HepG2 (cell line): ENCODE data around the gene CRAT. TPM values are rescaled to one million over a fixed set of nuclear protein-coding genes. Genes with fewer than 3 reads are reported as not detected.
A peak's percentile ranks its signal among the peaks of the same experiment; 100 is the strongest.

ENCODE experiments used
- ARID2 ChIP-seq: sonication (generic); formaldehyde crosslinking; IDR thresholded peaks from 2 replicates; pipeline ENCODE4 v1.8.1; 2022; ENCODE audit warnings: mild to moderate bottlenecking, missing genetic modification reagents, borderline replicate concordance
- ATF2 ChIP-seq: sonication (generic); formaldehyde crosslinking; IDR thresholded peaks from 2 replicates; pipeline ENCODE4 v1.4.0; 2020; ENCODE audit warnings: missing genetic modification reagents
- CHD2 ChIP-seq: IDR thresholded peaks from 2 replicates; pipeline ENCODE4 v1.6.1; 2011; ENCODE audit warnings: low read depth, low read length, improper control_type of control experiment
- CREB3 ChIP-seq: sonication (generic); formaldehyde crosslinking; IDR thresholded peaks from 2 replicates; pipeline ENCODE4 v1.5.0; 2020; ENCODE audit warnings: missing genetic modification reagents
- DPF2 ChIP-seq: sonication (generic); formaldehyde crosslinking; IDR thresholded peaks from 2 replicates; pipeline ENCODE4 v1.4.0; 2020; ENCODE audit warnings: mild to moderate bottlenecking, low read depth, missing genetic modification reagents, borderline replicate concordance
- HMG20B ChIP-seq: conservative IDR thresholded peaks from 2 replicates; pipeline ENCODE4 v1.6.1; 2016; ENCODE audit warnings: missing genetic modification reagents, missing compliant biosample characterization
- KDM5B ChIP-seq: sonication (generic); formaldehyde crosslinking; IDR thresholded peaks from 2 replicates; pipeline ENCODE4 v1.4.0; 2020; ENCODE audit warnings: missing genetic modification reagents, mild to moderate bottlenecking, borderline replicate concordance
- MEF2D ChIP-seq: sonication (generic); formaldehyde crosslinking; IDR thresholded peaks from 2 replicates; pipeline ENCODE4 v1.5.1; 2020; ENCODE audit warnings: mild to moderate bottlenecking, missing genetic modification reagents
- NFATC3 ChIP-seq: sonication (generic); formaldehyde crosslinking; IDR thresholded peaks from 2 replicates; pipeline ENCODE4 v1.5.1; 2020; ENCODE audit warnings: mild to moderate bottlenecking, missing genetic modification reagents
- NFIC ChIP-seq: IDR thresholded peaks from 2 replicates; pipeline ENCODE4 v1.6.1; 2012; ENCODE audit warnings: mild to moderate bottlenecking, low read length, inconsistent platforms
- ONECUT2 ChIP-seq: sonication (generic); formaldehyde crosslinking; IDR thresholded peaks from 2 replicates; pipeline ENCODE4 v1.4.0; 2020; ENCODE audit warnings: missing genetic modification reagents
- SNAPC5 ChIP-seq: sonication (generic); formaldehyde crosslinking; IDR thresholded peaks from 2 replicates; pipeline ENCODE4 v1.8.1; 2023; ENCODE audit warnings: mild to moderate bottlenecking, missing genetic modification reagents, borderline replicate concordance
- SRF ChIP-seq: IDR thresholded peaks from 2 replicates; pipeline ENCODE4 v1.6.1; 2011; ENCODE audit warnings: mild to moderate bottlenecking, low read depth, low read length, moderate library complexity
- TCF7 ChIP-seq: sonication (generic); IDR thresholded peaks from 2 replicates; pipeline ENCODE4 v1.6.1; 2016; ENCODE audit warnings: antibody characterized with exemption, low read depth
- U2AF2 ChIP-seq: fragments of 200-400 bp; formaldehyde crosslinking; IDR thresholded peaks from 2 replicates; pipeline ENCODE4 v1.6.1; 2017; ENCODE audit warnings: low read depth, mild to moderate bottlenecking, low read length
- ZNF224 ChIP-seq: sonication (generic); formaldehyde crosslinking; IDR thresholded peaks from 2 replicates; pipeline ENCODE4 v1.5.0; 2020; ENCODE audit warnings: mild to moderate bottlenecking, missing genetic modification reagents
- ZNF496 ChIP-seq: sonication (generic); formaldehyde crosslinking; IDR thresholded peaks from 2 replicates; pipeline ENCODE4 v1.8.1; 2023; ENCODE audit warnings: mild to moderate bottlenecking, moderate library complexity, missing genetic modification reagents; ENCODE audit not compliant: insufficient replicate concordance
- ZNF772 ChIP-seq: sonication (generic); formaldehyde crosslinking; IDR thresholded peaks from 2 replicates; pipeline ENCODE4 v1.5.0; 2020; ENCODE audit warnings: mild to moderate bottlenecking, missing genetic modification reagents
- ZNF883 ChIP-seq: sonication (generic); formaldehyde crosslinking; IDR thresholded peaks from 2 replicates; pipeline ENCODE4 v1.5.1; 2020; ENCODE audit warnings: mild to moderate bottlenecking, missing genetic modification reagents; ENCODE audit errors: not compliant biosample characterization
- polyA plus RNA-seq, 8 experiments: library from polyadenylated mRNA; depleted of rRNA in 3 of 8; stranded (reverse) in 7 of 8; unstranded in 1 of 8; fragments of >200 nt; fragmentation: Illumina TruSeq in 4 of 8; extraction: Trizol in 4 of 8; gene quantifications; 2 replicates each; pipeline versions ENCODE4 v1.2.1 to v1.2.3, GENCODE V29; 2011 to 2016; ENCODE audit warnings: low read depth in 4 of 8, missing spikeins in 1 of 8, mixed read lengths in 1 of 8; ENCODE audit not compliant: insufficient read depth in 1 of 8
- total RNA-seq, 5 experiments: library from RNA; depleted of rRNA; stranded (reverse); fragments of >200 nt; fragmentation: Illumina TruSeq; extraction: Trizol; gene quantifications; 2 replicates each; pipeline ENCODE4 v1.2.3, GENCODE V29; 2016; ENCODE audit warnings: low read depth in 1 of 5
- TF ChIP-seq, protein P1 (sequence below): fragments of 450-650 bp; IDR thresholded peaks from 2 replicates; pipeline ENCODE4 v1.6.1; 2017; ENCODE audit warnings: mild to moderate bottlenecking
- TF ChIP-seq, protein P2 (sequence below), 2 experiments: sonication (generic) in 1 of 2; formaldehyde crosslinking in 1 of 2; IDR thresholded peaks; 2 replicates each; pipeline versions ENCODE4 v1.5.1 to v1.6.1; 2011 to 2020; ENCODE audit warnings: borderline replicate concordance in 1 of 2, low read depth in 1 of 2, low read length in 1 of 2, mild to moderate bottlenecking in 1 of 2, missing genetic modification reagents in 1 of 2, moderate library complexity in 1 of 2

Gene CRAT
- total and polyA plus RNA-seq, 2 of the 13 experiments (the other 11 are each of a cell fraction or from before 2014, with no cell fraction given), result 26.1 to 26.6 TPM

DNA sequence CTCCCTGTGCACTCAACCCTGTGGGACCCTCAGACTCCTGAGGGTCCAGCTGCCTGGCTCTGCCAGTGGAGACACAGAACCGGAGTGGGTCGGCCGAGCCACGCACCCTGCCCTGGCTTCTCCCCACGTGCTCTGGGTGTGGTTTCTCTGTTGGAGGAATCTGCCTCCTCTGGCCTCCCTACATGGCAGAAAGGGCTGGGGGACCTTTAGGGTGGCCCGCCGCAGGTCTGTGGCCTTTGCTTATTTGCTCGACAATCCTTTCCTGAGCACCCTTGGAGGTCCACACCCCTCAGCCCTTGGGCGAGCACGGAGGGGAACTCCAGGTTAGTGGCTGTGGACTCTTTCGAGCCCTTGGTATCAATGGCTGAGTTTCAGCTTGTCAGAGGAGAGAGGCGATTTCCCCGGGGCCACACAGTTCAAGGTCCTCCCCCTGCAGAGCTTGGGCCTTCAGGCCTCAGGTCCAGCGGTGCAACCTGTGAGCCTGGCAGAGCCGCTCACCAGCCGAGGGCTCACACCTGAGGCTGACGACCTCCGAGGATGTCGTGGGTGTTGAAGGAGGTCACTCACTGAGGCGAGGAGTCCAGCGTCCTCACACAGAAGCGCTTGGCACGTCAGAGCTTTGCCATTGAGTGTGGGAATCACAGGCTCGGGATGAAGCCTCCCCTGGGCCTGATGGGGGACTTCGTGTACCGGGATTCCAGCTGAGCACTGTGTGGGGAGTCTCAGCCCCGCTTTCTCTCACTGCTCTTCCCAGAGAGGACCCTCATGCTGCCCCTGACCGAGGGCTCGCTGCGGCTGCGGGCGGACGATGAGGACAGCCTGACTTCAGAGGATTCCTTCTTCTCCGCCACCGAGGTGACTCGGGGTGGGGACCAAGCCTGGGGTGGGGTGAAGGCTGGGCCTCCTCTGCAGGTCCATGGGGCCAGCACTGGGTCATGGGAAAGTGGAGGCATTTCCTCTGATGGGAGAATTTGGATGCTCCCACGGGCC, 50.5 kb downstream of the CRAT start (continued):
- TF ChIP-seq DPF2 (CRISPR knock-in tag), result no peak
- peak; percentile 7; the same call in 1 of the 2 replicates for TF ChIP-seq ATF2
- no peak for TF ChIP-seq SNAPC5 (CRISPR knock-in tag)
- TF ChIP-seq SRF, result no peak
- TF ChIP-seq ZNF496, result no peak
- TF ChIP-seq, protein P1, sequence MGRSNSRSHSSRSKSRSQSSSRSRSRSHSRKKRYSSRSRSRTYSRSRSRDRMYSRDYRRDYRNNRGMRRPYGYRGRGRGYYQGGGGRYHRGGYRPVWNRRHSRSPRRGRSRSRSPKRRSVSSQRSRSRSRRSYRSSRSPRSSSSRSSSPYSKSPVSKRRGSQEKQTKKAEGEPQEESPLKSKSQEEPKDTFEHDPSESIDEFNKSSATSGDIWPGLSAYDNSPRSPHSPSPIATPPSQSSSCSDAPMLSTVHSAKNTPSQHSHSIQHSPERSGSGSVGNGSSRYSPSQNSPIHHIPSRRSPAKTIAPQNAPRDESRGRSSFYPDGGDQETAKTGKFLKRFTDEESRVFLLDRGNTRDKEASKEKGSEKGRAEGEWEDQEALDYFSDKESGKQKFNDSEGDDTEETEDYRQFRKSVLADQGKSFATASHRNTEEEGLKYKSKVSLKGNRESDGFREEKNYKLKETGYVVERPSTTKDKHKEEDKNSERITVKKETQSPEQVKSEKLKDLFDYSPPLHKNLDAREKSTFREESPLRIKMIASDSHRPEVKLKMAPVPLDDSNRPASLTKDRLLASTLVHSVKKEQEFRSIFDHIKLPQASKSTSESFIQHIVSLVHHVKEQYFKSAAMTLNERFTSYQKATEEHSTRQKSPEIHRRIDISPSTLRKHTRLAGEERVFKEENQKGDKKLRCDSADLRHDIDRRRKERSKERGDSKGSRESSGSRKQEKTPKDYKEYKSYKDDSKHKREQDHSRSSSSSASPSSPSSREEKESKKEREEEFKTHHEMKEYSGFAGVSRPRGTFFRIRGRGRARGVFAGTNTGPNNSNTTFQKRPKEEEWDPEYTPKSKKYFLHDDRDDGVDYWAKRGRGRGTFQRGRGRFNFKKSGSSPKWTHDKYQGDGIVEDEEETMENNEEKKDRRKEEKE, result no peak
- no peak for TF ChIP-seq U2AF2
- TF ChIP-seq HMG20B (CRISPR knock-in tag), result no peak
- no peak for TF ChIP-seq NFIC
- TF ChIP-seq ZNF772 (CRISPR knock-in tag), result 0 out of 2 replicates have a peak, but pooled peaks have one; percentile 41
- TF ChIP-seq, protein P2, sequence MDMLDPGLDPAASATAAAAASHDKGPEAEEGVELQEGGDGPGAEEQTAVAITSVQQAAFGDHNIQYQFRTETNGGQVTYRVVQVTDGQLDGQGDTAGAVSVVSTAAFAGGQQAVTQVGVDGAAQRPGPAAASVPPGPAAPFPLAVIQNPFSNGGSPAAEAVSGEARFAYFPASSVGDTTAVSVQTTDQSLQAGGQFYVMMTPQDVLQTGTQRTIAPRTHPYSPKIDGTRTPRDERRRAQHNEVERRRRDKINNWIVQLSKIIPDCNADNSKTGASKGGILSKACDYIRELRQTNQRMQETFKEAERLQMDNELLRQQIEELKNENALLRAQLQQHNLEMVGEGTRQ (IDR thresholded peaks at IDR 0.05; ENCODE audit: low read depth, low read length), result no peak
- TF ChIP-seq, protein P2 (CRISPR knock-in tag; IDR thresholded peaks at IDR 0.05; ENCODE audit: borderline replicate concordance), result no peak
- peak; percentile 48; the same call in 1 of the 2 replicates for TF ChIP-seq KDM5B
- no peak for TF ChIP-seq ZNF883 (CRISPR knock-in tag)
- no peak for TF ChIP-seq CREB3 (CRISPR knock-in tag)
- TF ChIP-seq TCF7, result no peak
- TF ChIP-seq ARID2 (CRISPR knock-in tag), result no peak
- no peak for TF ChIP-seq ZNF224 (CRISPR knock-in tag)
- TF ChIP-seq NFATC3 (CRISPR knock-in tag), result no peak
- TF ChIP-seq MEF2D (CRISPR knock-in tag), result no peak
- no peak for TF ChIP-seq CHD2
- TF ChIP-seq ONECUT2, result no peak
